HG02759 (cell line): Measurements from ENCODE around the gene MROH8.
A peak's percentile ranks its signal among the peaks of the same experiment; 100 is the strongest.

ENCODE experiments used
- ATAC-seq: cut with Tn5 transposase; IDR thresholded peaks from one replicate; pipeline ENCODE4 v1.9.1; 2021; ENCODE audit warnings: mild to moderate bottlenecking, moderate library complexity; ENCODE audit not compliant: unreplicated experiment

Gene MROH8

GRCh38 chr20:37178839-37179682, at the start of gene MROH8, which contains the start of gene RPN2:
Gene MROH8, minus strand, starts transcription at chr20:37179548.
Gene RPN2, plus strand, starts transcription at chr20:37179330. Its CDS starts 27 bp downstream, at chr20:37179357.
- ATAC-seq: peak; percentile 94

DNA sequence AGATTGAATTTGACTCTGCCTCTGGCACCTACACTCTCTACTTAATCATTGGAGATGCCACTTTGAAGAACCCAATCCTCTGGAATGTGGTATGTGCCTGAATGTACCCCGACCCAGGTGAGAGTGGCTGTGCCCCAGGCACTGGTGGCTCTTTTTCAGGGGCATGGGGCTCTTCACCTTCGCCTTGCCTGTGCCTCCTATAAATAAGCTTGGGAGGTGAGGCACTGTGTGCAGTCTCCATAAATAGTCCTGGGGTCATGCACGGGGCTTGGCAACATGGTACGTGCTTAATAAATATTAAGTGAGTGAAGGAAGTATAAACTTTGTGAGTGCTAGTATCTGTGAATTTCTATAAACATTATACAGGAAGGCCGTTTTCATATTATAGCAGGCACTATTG, 49.3 kb upstream of the MROH8 start:
- ATAC-seq: no peak

DNA sequence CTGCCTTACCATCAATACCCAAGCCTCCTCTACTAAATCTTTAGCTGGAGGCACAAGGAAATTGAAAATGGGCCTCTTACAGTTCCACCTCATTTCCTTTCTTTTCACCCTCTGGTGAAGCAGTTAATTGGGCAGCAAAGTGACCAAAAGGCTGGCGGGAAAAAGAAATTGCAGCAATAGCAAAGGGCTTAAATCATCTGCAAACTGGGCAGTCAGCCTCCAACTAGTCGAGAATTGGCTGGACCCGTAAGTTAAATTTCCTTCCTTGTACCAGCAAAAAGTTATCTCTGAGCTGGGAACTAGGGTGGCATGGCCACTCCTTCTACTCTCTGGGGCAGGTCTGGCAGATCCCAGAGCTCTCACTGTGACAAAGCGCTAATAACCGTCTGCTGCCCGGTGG, 48.7 kb upstream of the MROH8 start:
- no peak for ATAC-seq

DNA sequence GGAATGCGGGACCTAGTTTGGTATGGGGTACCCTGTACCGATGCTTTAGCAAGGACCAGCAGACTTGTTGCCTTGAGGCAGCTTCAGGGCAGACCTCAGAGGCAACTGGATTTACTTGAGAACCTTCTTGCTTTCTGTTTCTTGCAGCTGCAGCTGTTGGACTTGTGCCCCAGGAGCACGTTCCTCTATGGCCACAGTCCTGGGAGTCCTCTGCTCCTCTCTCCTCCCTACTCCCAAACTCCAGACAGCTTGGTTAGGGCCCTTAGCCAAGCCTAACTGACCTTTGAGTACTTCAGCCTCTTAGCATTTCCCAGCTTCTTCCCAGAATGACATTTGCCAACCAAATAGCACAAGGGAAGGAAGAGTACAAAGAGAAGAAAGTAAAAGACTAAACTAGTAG, 47.5 kb upstream of the MROH8 start:
- ATAC-seq: no peak

DNA sequence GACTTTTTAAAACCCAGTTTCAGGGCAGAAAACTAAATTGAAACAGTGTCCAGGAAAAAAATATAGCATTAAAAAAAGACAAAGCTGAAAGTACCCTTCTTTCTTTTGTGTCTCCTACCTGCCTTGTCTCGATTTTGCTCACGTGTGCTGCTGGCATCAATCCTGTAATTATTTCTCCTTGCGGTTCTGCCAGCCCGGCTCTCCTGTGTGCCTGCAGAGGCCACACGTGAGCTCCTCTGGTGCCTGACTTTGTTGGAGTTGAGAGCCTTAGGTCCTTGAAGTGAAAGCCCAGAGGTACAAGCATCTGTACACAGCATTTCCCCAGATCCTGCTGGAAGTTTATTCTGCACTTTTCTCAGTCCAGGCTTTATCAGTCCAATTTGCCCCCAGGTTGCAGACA, 45.8 kb upstream of the MROH8 start:
- ATAC-seq: no peak

DNA sequence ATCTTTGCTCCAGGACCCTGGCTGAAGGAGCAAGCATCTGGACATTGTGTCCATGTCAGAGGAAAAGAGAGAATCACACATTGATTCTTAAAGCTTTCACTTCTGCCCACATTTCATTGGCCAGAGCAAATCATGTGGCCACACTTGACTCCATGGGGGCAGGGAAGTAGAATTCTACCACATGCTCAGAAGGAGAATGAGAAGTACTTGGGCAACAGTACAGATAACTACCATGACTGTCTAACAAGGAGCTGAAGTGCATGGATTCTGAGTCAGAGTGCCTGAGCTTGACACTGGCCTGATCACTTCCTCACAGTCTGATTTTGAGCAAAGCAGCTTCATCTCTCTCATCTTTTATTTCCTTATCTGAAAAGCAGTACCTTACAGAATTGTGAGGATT, 43.7 kb upstream of the MROH8 start:
- ATAC-seq: no peak

DNA sequence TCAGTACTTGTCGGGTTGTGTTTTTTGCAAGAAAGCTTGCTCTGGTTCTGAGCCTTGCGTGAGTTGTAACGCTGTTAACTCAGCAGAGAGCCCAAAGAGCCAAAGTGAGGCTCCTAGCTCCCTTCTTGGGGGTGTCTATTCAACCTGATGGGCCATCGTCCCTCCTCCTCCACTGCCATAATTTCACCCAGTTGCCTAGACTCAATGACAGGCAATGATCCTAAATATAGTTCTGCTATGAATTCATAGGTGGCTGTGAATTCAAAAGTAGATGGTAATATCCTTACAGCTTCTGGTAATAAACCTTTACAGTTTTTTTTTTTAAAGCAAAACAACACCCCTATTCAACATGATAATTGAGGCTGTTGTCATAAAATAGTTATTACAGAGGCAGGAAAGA, 42.7 kb upstream of the MROH8 start:
- no peak for ATAC-seq

GRCh38 chr20:37220731-37221130, 41.4 kb upstream of the MROH8 start:
- ATAC-seq: no peak

- no peak for ATAC-seq
These were observed 40.7 kb upstream of the MROH8 start for GRCh38 chr20:37219751-37220668.

DNA sequence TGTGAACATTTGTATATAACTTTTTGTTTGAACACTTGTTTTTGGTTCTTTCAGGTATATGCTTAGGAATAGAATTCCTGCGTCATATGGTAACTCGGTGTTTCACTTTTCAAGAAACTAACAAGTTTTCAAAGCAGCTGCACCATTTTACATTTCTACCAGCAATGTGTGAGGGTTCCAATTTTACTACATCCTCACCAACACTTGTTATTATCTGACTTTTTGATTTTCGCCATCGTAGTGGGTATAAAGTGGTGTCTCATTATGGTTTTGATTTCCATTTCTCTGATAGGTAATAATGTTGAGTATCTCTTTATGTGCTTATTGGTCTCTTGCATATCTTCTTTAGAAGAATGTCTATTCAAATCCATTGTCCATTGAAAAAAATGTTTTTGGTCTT, 39.6 kb upstream of the MROH8 start:
- ATAC-seq: no peak

DNA sequence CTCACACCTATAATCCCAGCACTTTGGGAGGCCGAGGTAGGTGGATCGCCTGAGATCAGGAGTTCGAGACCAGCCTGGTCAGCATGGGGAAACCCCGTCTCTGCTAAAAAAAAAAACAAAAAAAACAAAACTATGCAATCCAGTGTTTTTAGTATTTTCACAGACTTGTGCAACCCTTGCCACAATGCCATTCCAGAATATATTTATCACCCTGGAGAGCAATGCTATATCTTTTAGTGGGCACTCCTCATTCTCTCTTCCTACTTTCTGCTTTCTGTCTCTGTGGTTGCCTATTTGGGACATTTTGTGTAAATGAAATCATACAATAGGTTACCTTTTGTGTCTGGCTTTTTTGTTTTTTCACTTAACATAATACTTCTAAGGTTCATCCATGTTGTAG, 39.1 kb upstream of the MROH8 start:
- ATAC-seq: no peak

- ATAC-seq: no peak
These were observed 30.4 kb upstream of the MROH8 start for GRCh38 chr20:37209661-37210314.

DNA sequence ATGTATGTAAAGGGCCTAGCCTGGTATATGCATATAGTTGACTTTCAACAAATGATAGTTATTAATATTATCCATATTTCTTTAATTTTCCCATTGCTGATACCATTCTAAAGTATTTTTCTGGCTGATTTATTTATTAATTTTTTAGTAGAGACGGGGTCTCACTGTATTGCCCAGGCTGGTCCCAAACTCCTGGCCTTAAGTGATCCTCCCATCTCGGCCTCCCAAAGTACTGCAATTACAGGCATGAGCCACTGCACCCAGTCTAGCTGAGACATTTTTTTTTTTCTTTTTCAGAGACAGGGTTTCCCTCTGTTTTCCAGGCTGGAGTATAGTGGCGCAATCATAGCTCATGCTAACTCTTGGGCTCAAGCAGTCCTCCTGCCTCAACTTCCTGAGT, 29.8 kb upstream of the MROH8 start:
- no peak for ATAC-seq

DNA sequence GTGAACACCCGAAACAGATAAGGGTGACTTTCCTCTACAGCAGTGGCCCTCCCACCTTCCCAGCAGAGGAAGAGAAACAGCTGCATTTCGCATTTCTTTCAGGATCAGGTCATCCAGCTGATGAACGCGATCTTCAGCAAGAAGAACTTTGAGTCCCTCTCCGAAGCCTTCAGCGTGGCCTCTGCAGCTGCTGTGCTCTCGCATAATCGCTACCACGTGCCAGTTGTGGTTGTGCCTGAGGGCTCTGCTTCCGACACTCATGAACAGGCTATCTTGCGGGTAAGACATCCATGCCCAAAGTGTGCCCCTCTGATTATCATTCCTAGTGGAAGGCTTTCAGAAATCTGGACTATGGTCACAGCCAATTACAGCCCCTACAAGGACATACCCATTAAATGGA, 27.8 kb upstream of the MROH8 start:
- ATAC-seq: no peak

DNA sequence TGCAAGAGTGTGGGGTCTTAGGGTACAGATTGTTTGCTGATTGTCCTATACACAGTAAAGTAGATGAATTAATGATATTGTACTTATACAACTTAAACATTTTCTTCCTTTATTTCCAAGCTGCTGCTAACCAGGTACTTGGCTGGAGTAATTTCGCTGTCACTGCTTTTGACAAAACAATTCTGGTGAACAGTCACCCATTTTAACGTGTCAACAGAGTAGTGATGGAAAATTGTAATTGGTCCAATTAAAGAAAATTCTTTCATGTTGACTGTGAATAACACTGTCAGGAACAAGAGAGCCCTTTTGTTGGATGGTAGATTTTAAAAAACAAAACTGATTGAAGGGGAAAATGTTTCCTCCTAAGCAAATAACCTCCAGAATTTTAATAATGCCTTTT, 26.4 kb upstream of the MROH8 start:
- no peak for ATAC-seq

- ATAC-seq: no peak
These were observed 25.8 kb upstream of the MROH8 start for GRCh38 chr20:37205130-37205529.

DNA sequence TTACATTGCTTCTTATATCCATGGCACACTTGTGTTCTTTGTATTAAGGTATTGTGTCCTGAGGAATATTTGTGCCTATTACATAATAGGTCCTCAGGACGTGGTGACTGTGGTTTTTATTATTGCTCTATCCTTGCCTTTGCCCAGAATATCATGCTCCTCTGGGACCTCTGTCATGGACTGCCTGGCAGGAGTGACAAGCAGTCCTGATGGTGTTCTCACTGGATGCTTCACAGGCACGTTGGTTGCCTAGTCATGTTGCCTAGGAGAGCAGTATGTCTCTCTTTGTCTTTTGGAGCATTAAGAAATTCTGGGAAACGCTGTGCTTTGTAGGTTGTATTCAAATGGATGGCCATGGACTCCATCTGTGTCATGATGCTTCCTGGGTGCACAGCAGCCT, 24.7 kb upstream of the MROH8 start:
- ATAC-seq: no peak

DNA sequence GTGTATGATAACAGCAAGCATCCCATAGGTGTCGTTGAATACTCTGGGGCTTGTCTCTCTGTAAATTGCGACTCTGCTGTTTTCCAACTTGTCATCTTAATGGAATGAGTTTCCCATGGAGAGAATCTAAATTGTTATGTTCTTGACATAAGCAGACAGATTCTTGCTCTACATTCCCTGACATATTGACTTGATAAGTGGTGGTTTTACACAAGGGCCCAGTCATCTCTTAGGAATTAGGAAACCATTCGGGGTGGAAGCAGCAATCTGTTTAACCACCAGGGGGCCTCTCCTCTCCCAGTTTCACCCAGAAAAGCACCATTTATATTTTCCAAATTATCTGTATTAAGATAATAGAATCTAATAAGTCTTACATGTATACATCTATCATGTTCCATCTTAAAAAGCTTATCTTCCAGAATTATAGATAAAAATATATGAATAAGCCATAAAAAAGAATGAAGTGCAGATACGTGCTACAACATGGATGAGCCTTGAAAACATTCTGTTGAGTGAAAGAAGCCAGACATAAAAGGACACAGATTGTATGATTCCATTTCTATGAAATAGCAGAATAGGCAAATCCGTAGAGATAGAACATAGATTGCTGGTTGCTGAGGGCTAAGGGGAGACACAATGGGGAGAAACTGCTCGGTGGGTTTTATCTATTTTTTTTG, 23.1 kb upstream of the MROH8 start:
- ATAC-seq: no peak

GRCh38 chr20:37201827-37202162, 22.4 kb upstream of the MROH8 start:
- ATAC-seq: no peak

DNA sequence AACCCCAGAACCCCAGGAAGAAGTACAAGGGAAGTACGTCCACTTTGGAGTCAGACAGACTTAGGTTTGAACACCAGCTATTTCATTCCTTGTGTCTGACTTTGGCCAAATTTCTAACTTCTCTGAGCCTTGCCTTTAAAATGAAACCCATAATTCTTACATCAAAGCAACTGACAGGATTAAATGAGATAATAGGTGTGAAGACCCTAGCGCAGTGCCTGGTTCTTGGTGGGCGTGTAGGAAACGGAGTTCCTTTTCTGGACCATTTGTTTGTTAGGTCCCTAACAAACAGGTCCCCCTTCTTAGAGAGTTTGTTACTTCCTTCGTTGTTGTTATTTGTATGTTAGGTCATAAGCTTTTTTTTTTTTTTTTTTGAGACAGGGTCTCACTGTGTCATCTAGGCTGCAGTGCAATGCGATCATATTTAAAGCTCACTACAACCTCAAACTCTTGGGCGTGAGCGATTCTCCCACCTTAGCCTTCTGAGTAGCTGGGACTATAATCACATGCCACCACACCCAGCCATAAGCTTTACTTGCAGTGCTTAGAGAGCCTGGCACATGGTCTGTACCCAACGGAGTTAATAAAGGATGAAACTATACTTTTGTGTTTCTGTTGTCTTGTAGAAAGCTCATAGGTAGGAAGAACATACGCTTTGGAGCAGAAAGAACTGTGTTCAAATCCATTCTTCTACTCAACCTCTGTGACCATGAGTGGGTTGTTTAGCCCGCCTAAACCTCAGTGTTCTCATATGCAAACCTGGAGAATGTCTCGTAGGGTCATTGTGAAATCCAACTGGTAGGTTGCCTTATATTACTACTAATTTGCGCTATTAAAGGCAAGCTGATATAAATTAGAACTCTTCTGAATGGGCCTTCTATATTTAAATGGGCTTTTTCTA, 21.8 kb upstream of the MROH8 start:
- ATAC-seq: no peak
